A673 (cell line): ENCODE results near the gene PODNL1.

Experiments
- EZH2 ChIP-seq: fragments of 200-600 bp; sonication (generic); IDR thresholded peaks from 2 replicates; pipeline ENCODE4 v1.6.1; 2017; ENCODE audit warnings: borderline replicate concordance, low read depth, mild to moderate bottlenecking, mixed read lengths, antibody characterized with exemption, low read length; ENCODE audit not compliant: poor library complexity, severe bottlenecking
- TF ChIP-seq, protein P1 (sequence below): fragments of 300-800, 200-600 bp; sonication (generic); conservative IDR thresholded peaks from 2 replicates; pipeline ENCODE4 v1.5.1; 2017; ENCODE audit warnings: low read depth, mild to moderate bottlenecking, antibody characterized with exemption, low read length, moderate library complexity, mixed read lengths

DNA sequence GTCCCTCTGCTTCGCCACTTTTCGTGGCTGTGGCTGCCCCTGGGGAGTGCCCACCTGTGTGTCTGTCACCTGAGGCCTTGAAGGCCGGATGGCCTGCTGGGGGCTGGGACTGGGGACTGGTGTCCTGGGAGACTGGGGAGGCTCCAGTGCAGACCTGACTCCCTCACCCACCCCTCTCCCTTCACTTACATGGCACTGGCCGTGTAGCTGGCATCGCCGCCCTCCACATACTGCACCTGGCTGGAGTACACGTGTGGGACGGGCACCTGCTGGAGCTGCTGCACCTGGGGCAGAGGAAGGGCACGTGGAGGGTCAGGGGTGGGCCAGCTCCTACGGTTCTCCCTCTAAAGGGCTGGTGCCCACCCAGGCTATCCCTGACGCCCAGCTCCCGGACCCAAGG, 39.6 kb upstream of the PODNL1 start:
- TF ChIP-seq, protein P1, sequence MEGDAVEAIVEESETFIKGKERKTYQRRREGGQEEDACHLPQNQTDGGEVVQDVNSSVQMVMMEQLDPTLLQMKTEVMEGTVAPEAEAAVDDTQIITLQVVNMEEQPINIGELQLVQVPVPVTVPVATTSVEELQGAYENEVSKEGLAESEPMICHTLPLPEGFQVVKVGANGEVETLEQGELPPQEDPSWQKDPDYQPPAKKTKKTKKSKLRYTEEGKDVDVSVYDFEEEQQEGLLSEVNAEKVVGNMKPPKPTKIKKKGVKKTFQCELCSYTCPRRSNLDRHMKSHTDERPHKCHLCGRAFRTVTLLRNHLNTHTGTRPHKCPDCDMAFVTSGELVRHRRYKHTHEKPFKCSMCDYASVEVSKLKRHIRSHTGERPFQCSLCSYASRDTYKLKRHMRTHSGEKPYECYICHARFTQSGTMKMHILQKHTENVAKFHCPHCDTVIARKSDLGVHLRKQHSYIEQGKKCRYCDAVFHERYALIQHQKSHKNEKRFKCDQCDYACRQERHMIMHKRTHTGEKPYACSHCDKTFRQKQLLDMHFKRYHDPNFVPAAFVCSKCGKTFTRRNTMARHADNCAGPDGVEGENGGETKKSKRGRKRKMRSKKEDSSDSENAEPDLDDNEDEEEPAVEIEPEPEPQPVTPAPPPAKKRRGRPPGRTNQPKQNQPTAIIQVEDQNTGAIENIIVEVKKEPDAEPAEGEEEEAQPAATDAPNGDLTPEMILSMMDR = no peak
- no peak for TF ChIP-seq EZH2
